Rectal smooth muscle tissue (tissue), 1 donor: ENCODE measurements around the gene GYS2.

Experiments
- H3K27ac ChIP-seq: one replicate; pipeline ENCODE4 v1.7.0; 2013; ENCODE audit warnings: low read depth, low read length, inconsistent platforms
- H3K27me3 ChIP-seq: one replicate; pipeline ENCODE4 v1.7.0; 2013; ENCODE audit warnings: low read length; ENCODE audit not compliant: control insufficient read depth, insufficient read depth
- H3K36me3 ChIP-seq: one replicate; pipeline ENCODE4 v1.7.0; 2013; ENCODE audit warnings: low read length; ENCODE audit not compliant: control insufficient read depth, insufficient read depth
- H3K4me1 ChIP-seq: one replicate; pipeline ENCODE4 v1.7.0; 2013; ENCODE audit warnings: low read length; ENCODE audit not compliant: control insufficient read depth, insufficient read depth
- H3K4me3 ChIP-seq: one replicate; pipeline ENCODE4 v1.7.0; 2013; ENCODE audit warnings: low read length
- H3K9ac ChIP-seq: one replicate; pipeline ENCODE4 v1.7.0; 2013; ENCODE audit warnings: low read length

Gene GYS2

GRCh38 chr12:21631367-21631766, 26.7 kb upstream of the GYS2 start:
- H3K27me3 ChIP-seq: no peaks in the 10 kb centered on the region
- H3K4me1 ChIP-seq: no peaks in the 10 kb centered on the region
- H3K36me3 ChIP-seq: peaks cover 7% of the 10 kb centered on the region
- H3K27ac ChIP-seq: no peak overlapping the region
- no peak overlapping the region for H3K4me3 ChIP-seq
- no peak overlapping the region for H3K9ac ChIP-seq

GRCh38 chr12:21627924-21628323, 23.3 kb upstream of the GYS2 start:
- Histone ChIP-seq H3K27ac (no peak overlapping the region), H3K9ac (no peak overlapping the region), H3K36me3 (no peaks in the 10 kb centered on the region)

DNA sequence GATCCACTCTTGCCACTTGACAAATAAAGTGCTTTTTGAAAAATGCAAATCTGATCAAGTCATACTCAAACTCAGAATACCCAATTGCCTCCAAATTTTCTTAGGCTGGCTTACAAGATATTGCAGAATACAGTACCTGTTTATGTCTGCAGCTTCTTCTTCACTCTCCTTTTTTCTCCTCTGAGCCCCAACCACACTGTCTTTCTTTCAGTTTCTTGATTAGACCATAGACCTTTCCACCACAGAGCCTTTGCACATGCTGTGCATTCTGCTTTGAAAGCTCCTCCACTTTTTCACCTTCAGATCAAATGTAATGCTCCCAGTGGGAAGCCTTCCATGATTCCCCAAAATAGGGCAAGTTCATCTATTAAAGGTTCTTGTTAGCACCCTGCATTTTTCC, 13.9 kb upstream of the GYS2 start:
- H3K4me3 ChIP-seq: no peak overlapping the region
- H3K27ac ChIP-seq: no peak overlapping the region
- H3K9ac ChIP-seq: no peak overlapping the region
- no peaks in the 10 kb centered on the region for H3K36me3 ChIP-seq
- no peaks in the 10 kb centered on the region for H3K4me1 ChIP-seq
- no peaks in the 10 kb centered on the region for H3K27me3 ChIP-seq

More at GRCh38 chr12:21627924-21628323, 23.3 kb upstream of the GYS2 start:
- Histone ChIP-seq H3K4me1 (no peaks in the 10 kb centered on the region), H3K4me3 (no peak overlapping the region), H3K27me3 (no peaks in the 10 kb centered on the region)

DNA sequence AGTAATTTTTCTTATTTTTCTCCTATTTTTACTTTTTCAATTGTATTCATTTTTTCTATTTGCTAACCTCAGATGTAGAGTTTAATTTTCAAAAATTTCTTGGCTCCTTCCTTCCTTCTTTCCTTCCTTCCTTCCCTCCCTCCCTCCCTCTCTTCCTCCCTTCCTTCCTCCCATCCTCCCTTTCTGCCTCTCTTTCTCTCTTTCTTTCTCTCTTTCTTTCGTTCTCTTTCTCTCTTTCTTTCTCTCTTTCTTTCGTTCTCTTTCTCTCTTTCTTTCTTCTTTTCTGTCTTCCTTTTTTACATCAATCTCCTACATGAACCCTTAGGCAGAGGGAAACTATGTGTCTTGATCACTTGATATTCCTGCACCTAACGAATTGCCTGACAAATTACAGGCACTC, 12.4 kb upstream of the GYS2 start:
- no peaks in the 10 kb centered on the region for H3K4me1 ChIP-seq
- H3K36me3 ChIP-seq: no peaks in the 10 kb centered on the region
- no peak overlapping the region for H3K9ac ChIP-seq

DNA sequence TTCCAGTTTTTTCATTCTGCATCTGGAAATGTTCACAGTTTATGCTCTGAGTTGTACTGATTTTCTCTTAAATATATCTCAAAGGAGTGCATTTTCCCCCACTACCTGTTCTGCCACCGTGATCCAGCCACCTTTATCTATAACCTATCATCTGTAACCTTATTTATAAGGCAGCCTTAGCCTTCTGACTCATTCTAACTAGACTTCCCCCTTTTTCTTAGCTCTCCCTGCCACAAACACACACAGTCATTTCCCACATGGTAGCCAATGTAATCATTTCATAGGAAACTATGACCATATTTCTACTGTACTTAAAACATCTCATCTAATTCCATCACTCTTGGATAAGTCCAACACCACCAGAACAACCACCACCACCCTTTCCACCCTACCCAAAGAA, 10.8 kb upstream of the GYS2 start:
- no peaks in the 10 kb centered on the region for H3K27me3 ChIP-seq
- H3K27ac ChIP-seq: no peak overlapping the region
- H3K4me1 ChIP-seq: no peaks in the 10 kb centered on the region
- H3K4me3 ChIP-seq: no peak overlapping the region
- no peak overlapping the region for H3K9ac ChIP-seq
- H3K36me3 ChIP-seq: no peaks in the 10 kb centered on the region

More for the DNA sequence above, 12.4 kb upstream of the GYS2 start:
- Histone ChIP-seq H3K27me3 (no peaks in the 10 kb centered on the region), H3K4me3 (no peak overlapping the region), H3K27ac (no peak overlapping the region)

GRCh38 chr12:21614506-21614905, 9.9 kb upstream of the GYS2 start:
- H3K27me3 ChIP-seq: no peaks in the 10 kb centered on the region
- H3K27ac ChIP-seq: no peak overlapping the region
- no peaks in the 10 kb centered on the region for H3K4me1 ChIP-seq
- H3K36me3 ChIP-seq: no peaks in the 10 kb centered on the region
- H3K4me3 ChIP-seq: no peak overlapping the region
- no peak overlapping the region for H3K9ac ChIP-seq

- H3K27me3 ChIP-seq: no peaks in the 10 kb centered on the region
- no peaks in the 10 kb centered on the region for H3K4me1 ChIP-seq
- no peak overlapping the region for H3K9ac ChIP-seq
- H3K4me3 ChIP-seq: no peak overlapping the region
- H3K27ac ChIP-seq: no peak overlapping the region
- no peaks in the 10 kb centered on the region for H3K36me3 ChIP-seq
Observed at GRCh38 chr12:21613931-21614330, 9.3 kb upstream of the GYS2 start.

- Histone ChIP-seq H3K36me3 (no peaks in the 10 kb centered on the region), H3K9ac (no peak overlapping the region), H3K4me1 (no peaks in the 10 kb centered on the region), H3K27ac (no peak overlapping the region), H3K4me3 (no peak overlapping the region), H3K27me3 (no peaks in the 10 kb centered on the region)
Observed at GRCh38 chr12:21608196-21608595, 3.5 kb upstream of the GYS2 start.

- no peak overlapping the region for H3K9ac ChIP-seq
- H3K36me3 ChIP-seq: no peaks in the 10 kb centered on the region
- no peak overlapping the region for H3K4me3 ChIP-seq
- H3K4me1 ChIP-seq: no peaks in the 10 kb centered on the region
- H3K27ac ChIP-seq: no peak overlapping the region
- no peaks in the 10 kb centered on the region for H3K27me3 ChIP-seq
Observed at GRCh38 chr12:21607701-21608100, 3.1 kb upstream of the GYS2 start.

DNA sequence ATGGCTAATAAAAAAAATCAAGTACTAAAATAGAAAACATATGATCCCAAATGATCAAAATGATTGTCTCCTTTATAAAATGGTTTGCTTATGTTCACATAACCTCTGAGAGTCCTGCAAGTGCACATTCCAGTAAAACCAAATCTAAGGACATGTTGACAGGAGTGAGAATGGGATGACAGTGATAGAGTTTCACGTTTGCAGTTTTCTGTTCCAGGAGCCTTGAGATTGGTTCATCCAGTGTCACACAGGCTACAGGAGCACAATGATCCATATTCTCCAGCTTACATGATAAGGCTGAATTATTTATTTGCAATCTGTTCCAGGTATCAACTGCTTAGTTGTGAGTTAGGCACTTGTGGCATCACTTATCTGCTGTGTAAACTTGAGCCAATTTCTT, 1.5 kb upstream of the GYS2 start:
- Histone ChIP-seq H3K27ac (no peak overlapping the region), H3K36me3 (no peaks in the 10 kb centered on the region), H3K4me3 (no peak overlapping the region), H3K9ac (no peak overlapping the region), H3K4me1 (no peaks in the 10 kb centered on the region), H3K27me3 (no peaks in the 10 kb centered on the region)

DNA sequence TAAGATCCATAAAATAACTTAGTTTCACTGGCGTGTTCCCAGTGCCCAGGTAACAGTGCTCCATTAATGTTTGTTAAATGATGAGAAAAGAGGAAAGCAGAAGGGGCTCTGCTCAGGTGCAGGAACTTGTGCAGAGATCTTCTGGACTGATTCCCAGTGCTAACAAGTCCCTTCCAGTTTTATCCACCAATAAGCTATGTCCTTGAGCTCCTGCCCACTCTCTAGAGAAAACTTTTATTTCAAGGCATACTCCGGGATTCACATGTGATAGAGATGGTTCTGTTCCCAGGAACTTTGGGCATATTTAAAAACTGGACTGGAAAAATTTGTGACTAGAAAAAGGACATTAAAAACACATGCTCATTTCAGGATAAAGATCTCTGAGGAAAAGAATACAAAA, 1.9 kb downstream of the GYS2 start:
- Histone ChIP-seq H3K4me3 (no peak overlapping the region), H3K27me3 (no peaks in the 10 kb centered on the region), H3K36me3 (no peaks in the 10 kb centered on the region), H3K9ac (no peak overlapping the region), H3K27ac (no peak overlapping the region), H3K4me1 (no peaks in the 10 kb centered on the region)

DNA sequence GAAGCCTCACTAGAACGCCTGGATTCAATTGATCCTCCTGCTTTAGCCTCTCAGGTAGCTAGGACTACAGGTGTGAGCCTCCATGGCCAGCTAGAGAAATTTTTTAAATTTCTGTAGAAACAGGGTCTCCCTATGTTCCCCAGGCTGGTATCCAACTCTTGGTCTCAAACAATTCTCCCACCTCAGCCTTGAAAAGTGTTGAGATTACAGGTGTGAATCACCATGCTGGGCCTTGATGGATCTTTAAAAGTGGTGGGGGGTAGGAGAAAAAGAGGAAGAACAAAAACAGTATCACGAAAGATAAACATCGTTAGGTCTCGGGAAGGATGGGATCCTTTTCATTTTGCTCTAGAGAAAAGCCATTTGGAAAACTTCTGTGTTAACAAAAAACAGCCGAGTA, 4.5 kb downstream of the GYS2 start:
- Histone ChIP-seq H3K36me3 (no peaks in the 10 kb centered on the region), H3K4me1 (no peaks in the 10 kb centered on the region), H3K9ac (no peak overlapping the region), H3K4me3 (no peak overlapping the region), H3K27me3 (no peaks in the 10 kb centered on the region), H3K27ac (no peak overlapping the region)

- no peaks in the 10 kb centered on the region for H3K27me3 ChIP-seq
- H3K9ac ChIP-seq: no peak overlapping the region
- no peaks in the 10 kb centered on the region for H3K4me1 ChIP-seq
- no peaks in the 10 kb centered on the region for H3K36me3 ChIP-seq
- H3K27ac ChIP-seq: no peak overlapping the region
- H3K4me3 ChIP-seq: no peak overlapping the region
Observed at GRCh38 chr12:21599143-21599999, 5.3 kb downstream of the GYS2 start.
